Measurements from ENCODE around the gene DNAH14. TPM values are rescaled to one million over a fixed set of nuclear protein-coding genes. Genes with fewer than 3 reads are reported as not detected.

DNAH14 gene
- total RNA-seq, 1 experiment from 2014 or later: 39.7 TPM

DNA sequence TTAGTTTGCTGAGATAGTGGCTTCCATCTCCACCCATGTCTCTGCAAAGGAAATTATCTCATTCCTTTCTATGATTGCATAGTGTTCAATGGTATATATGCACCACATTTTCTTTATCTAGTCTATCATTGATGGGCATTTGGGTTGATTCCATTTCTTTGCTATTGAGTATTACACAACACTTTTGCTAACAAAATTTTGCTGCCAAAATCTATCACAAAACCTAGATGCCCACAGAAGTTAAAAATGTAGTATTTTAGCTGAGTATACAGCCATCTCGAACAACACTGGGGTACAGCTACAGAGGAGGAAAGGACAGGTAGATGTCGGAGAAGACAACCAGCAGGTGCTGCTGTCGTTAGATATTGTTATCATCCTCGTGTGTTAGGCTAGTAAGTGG, 430.6 kb downstream of the DNAH14 start:
- Histone ChIP-seq H3K27ac (ENCODE audit: insufficient read length, low read depth, low read length) (no peak overlapping the region), H3K18ac (ENCODE audit: insufficient read length, low read depth, low read length) (no peak overlapping the region), H4K8ac (replicated peaks; ENCODE audit: insufficient read length, low read depth, low read length) (no peak overlapping the region), H2BK15ac (ENCODE audit: low read depth, low read length) (no peak overlapping the region), H3K27me3 (ENCODE audit: insufficient read depth, low read length) (no peaks in the 10 kb centered on the region), H3K4me1 (ENCODE audit: insufficient read depth, low read length) (no peaks in the 10 kb centered on the region), H4K5ac (ENCODE audit: insufficient read length, low read depth, low read length) (no peak overlapping the region), H2BK12ac (ENCODE audit: insufficient read length, low read depth, low read length) (no peak overlapping the region), H2AK5ac (ENCODE audit: insufficient read length, low read length) (no peak overlapping the region), H2BK20ac (ENCODE audit: low read depth, low read length, poor library complexity, severe bottlenecking) (no peak overlapping the region), H3K79me1 (ENCODE audit: insufficient read depth, low read depth, low read length, poor library complexity, severe bottlenecking) (no peaks in the 10 kb centered on the region), H3K9ac (ENCODE audit: extremely low read depth, insufficient read length, low read length) (no peak overlapping the region), H2AFZ (ENCODE audit: low read length) (no peak overlapping the region), H3K4me2 (ENCODE audit: insufficient read depth, insufficient read length, low read length) (no peak overlapping the region), H3K56ac (ENCODE audit: insufficient read length, low read depth, low read length) (no peak overlapping the region), H2BK120ac (ENCODE audit: low read depth, low read length, poor library complexity, severe bottlenecking) (no peak overlapping the region), H4K20me1 (ENCODE audit: control insufficient read depth, insufficient read depth, insufficient read length) (no peaks in the 10 kb centered on the region), H3K4ac (ENCODE audit: low read depth, low read length) (no peak overlapping the region), H4K91ac (ENCODE audit: insufficient read length, low read depth, low read length) (no peak overlapping the region), H3K23me2 (ENCODE audit: insufficient read length, low read depth, low read length, poor library complexity, severe bottlenecking) (no peaks in the 10 kb centered on the region), H2BK5ac (ENCODE audit: insufficient read length, low read length) (no peak overlapping the region), H3K14ac (ENCODE audit: insufficient read depth, low read length) (no peak overlapping the region), H3T11ph (ENCODE audit: low read length) (no peak overlapping the region), H3K23ac (ENCODE audit: insufficient read length, low read depth, low read length) (no peak overlapping the region), H3K9me3 (ENCODE audit: control insufficient read depth, low read depth, low read length) (no peaks in the 10 kb centered on the region), H3K79me2 (ENCODE audit: insufficient read depth, low read length) (no peaks in the 10 kb centered on the region)
- Mint-ChIP-seq H3K27ac (no peak overlapping the region; a peak in 1 of 7 replicates), H3K9me3 (no peaks in the 10 kb centered on the region), H3K27me3 (ENCODE audit: low read depth) (peaks cover 9% of the 10 kb centered on the region), H3K36me3 (ENCODE audit: insufficient read depth in 1 of 3, low read depth in 3 of 3) (no peaks in the 10 kb centered on the region), H3K4me1 (no peaks in the 10 kb centered on the region), H3K4me3 (no peak overlapping the region)
- WGBS (ENCODE audit: extremely low coverage, insufficient read length, low lambda C conversion rate): no CpG with 5 or more reads among the region's 4 CpGs
- no peak for DNase-seq
- TF ChIP-seq, protein P1, sequence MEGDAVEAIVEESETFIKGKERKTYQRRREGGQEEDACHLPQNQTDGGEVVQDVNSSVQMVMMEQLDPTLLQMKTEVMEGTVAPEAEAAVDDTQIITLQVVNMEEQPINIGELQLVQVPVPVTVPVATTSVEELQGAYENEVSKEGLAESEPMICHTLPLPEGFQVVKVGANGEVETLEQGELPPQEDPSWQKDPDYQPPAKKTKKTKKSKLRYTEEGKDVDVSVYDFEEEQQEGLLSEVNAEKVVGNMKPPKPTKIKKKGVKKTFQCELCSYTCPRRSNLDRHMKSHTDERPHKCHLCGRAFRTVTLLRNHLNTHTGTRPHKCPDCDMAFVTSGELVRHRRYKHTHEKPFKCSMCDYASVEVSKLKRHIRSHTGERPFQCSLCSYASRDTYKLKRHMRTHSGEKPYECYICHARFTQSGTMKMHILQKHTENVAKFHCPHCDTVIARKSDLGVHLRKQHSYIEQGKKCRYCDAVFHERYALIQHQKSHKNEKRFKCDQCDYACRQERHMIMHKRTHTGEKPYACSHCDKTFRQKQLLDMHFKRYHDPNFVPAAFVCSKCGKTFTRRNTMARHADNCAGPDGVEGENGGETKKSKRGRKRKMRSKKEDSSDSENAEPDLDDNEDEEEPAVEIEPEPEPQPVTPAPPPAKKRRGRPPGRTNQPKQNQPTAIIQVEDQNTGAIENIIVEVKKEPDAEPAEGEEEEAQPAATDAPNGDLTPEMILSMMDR (conservative IDR thresholded peaks at IDR 0.05): no peak
